Right cardiac atrium (tissue), 5 donors: ENCODE measurements around the gene TP53INP2. TPM values are rescaled to one million over a fixed set of nuclear protein-coding genes. Genes with fewer than 3 reads are reported as not detected.
A peak's percentile ranks its signal among the peaks of the same experiment; 100 is the strongest.

ENCODE experiments used
- ATAC-seq, 2 donors: fragments of 200-7000 bp; cut with Tn5 transposase; one replicate each; pipeline versions ENCODE4 v1.8.0 to v1.9.1; 2020; ENCODE audit warnings: moderate library complexity in 2 of 2, mild to moderate bottlenecking in 1 of 2
- DNase-seq, 3 donors: peaks; one replicate each; pipeline ENCODE4 v3.0.0-alpha.2; 2020
- H3K27ac ChIP-seq: one replicate; pipeline ENCODE4 v1.5.1; 2013; ENCODE audit warnings: mild to moderate bottlenecking, low read length, control low read depth, moderate library complexity
- H3K27me3 ChIP-seq: one replicate; pipeline ENCODE4 v1.6.1; 2013; ENCODE audit not compliant: control insufficient read depth, insufficient read depth
- H3K4me1 ChIP-seq: one replicate; pipeline ENCODE4 v1.6.1; 2013; ENCODE audit warnings: low read length; ENCODE audit not compliant: control insufficient read depth, insufficient read depth
- H3K4me3 ChIP-seq: one replicate; pipeline ENCODE4 v1.5.1; 2013; ENCODE audit warnings: low read length, control low read depth
- H3K9me3 ChIP-seq: one replicate; pipeline ENCODE4 v1.6.1; 2013; ENCODE audit warnings: low read length; ENCODE audit not compliant: control insufficient read depth
- WGBS: extraction: QIAGEN DNeasy Blood & Tissue Kit; methylation state at CpG from one replicate; pipeline ENCODE4 v1.1.7; 2013; 5-methylcytosine and 5-hydroxymethylcytosine counted together
- intact Hi-C, 4 donors: fragments of 100-400 bp; cut with DNase I; formaldehyde crosslinking; loops; one replicate each; pipeline versions ENCODE4 v1.11.0 to v1.14.0; 2022 to 2023
- polyA plus RNA-seq: library from polyadenylated mRNA; stranded (reverse); fragments of 200-250 nt; gene quantifications from one replicate; pipeline ENCODE4 v1.2.3, GENCODE V29; 2013
- total RNA-seq, 4 donors: library from RNA; stranded (reverse); fragmentation: NEBNext Ultra II Directional; extraction: Animal tissue kit (Norgen Biotek cat#: 25700); gene quantifications; one replicate each; pipeline ENCODE4 v1.2.1, GENCODE V29; 2021
- donor health status: healthy with polysubstance abuse.
- donor health status: DM: no; HTN: yes; CAD: no.
- donor health status: DM: no; HTN: no; CAD: no.
- donor health status: DM: no; HTN: yes; CAD: no; lungs with severe emphysema.
- donor health status: DM: yes; HTN: yes; CAD: no.

Gene TP53INP2
- total and polyA plus RNA-seq, 5 donors, result 72.0 to 133 (median 95.7) TPM

GRCh38 chr20:34706302-34706875, 2.2 kb downstream of the TP53INP2 start:
- peak overlapping the region; percentile 76 for H3K4me3 ChIP-seq
- 81% methylated on average over 1 of the region's 1 CpG for WGBS
- DNase-seq, result no peak
- peaks cover 3% of the 10 kb centered on the region for H3K4me1 ChIP-seq
- H3K9me3 ChIP-seq, result no peaks in the 10 kb centered on the region
- H3K27ac ChIP-seq, result peak overlapping the region; percentile 97
- intact Hi-C loops, result loop anchor here in 3 of 4 donors (5.0 to 10.0 kb wide), 3 partner anchors 122 to 169 kb away; no protein-coding TSS in a partner anchor
- no peak for ATAC-seq
- H3K27me3 ChIP-seq, result no peaks in the 10 kb centered on the region

- intact Hi-C loops, result loop anchor here in 3 of 4 donors (5.0 to 10.0 kb wide), 3 partner anchors 122 to 170 kb away; no protein-coding TSS in a partner anchor
- no peak for ATAC-seq
Observed at GRCh38 chr20:34706912-34707784, 3.0 kb downstream of the TP53INP2 start.

GRCh38 chr20:34708621-34709043, 4.5 kb downstream of the TP53INP2 start:
- Histone ChIP-seq H3K4me1 (peaks cover 4% of the 10 kb centered on the region), H3K9me3 (no peaks in the 10 kb centered on the region), H3K4me3 (peak overlapping the region; percentile 19), H3K27me3 (no peaks in the 10 kb centered on the region), H3K27ac (peak overlapping the region; percentile 9)
- ATAC-seq (peak in 1 of 2 donors; percentile 4), DNase-seq (peak; percentile 56 to 83 (median 80))
- intact Hi-C loops, result loop anchor here in 3 of 4 donors (5.0 to 10.0 kb wide), 3 partner anchors 124 to 171 kb away; no protein-coding TSS in a partner anchor
- WGBS, result 7% methylated on average over 22 of the region's 22 CpGs

More at GRCh38 chr20:34706912-34707784, 3.0 kb downstream of the TP53INP2 start:
- H3K4me3 ChIP-seq, result no peak overlapping the region
- no peaks in the 10 kb centered on the region for H3K27me3 ChIP-seq
- peaks cover 3% of the 10 kb centered on the region for H3K4me1 ChIP-seq
- no peaks in the 10 kb centered on the region for H3K9me3 ChIP-seq
- H3K27ac ChIP-seq, result peak overlapping the region; percentile 25
- DNase-seq, result no peak
- WGBS, result 50% methylated on average over 3 of the region's 3 CpGs

- 2% methylated on average over 63 of the region's 64 CpGs for WGBS
- H3K4me3 ChIP-seq, result peak overlapping the region; percentile 19
- intact Hi-C loops, result loop anchor here in 3 of 4 donors (5.0 to 10.0 kb wide), 3 partner anchors 124 to 172 kb away; no protein-coding TSS in a partner anchor
- H3K9me3 ChIP-seq, result no peaks in the 10 kb centered on the region
- peak overlapping the region; percentile 9 for H3K27ac ChIP-seq
- DNase-seq (peak; percentile 88 to 95 (median 94)), ATAC-seq (peak; percentile 78)
- peaks cover 4% of the 10 kb centered on the region for H3K4me1 ChIP-seq
- H3K27me3 ChIP-seq, result no peaks in the 10 kb centered on the region
Observed at GRCh38 chr20:34709044-34709830, 5.1 kb downstream of the TP53INP2 start.

- peak overlapping the region; percentile 19 for H3K4me3 ChIP-seq
- whole genome bisulfite sequencing, result 5% methylated on average over 61 of the region's 61 CpGs
- intact Hi-C loops, result loop anchor here in 3 of 4 donors (5.0 to 10.0 kb wide), 3 partner anchors 125 to 173 kb away; no protein-coding TSS in a partner anchor
- peak; percentile 80 to 93 (median 88) for DNase-seq
- H3K27ac ChIP-seq, result peak overlapping the region; percentile 15
- H3K4me1 ChIP-seq, result peaks cover 4% of the 10 kb centered on the region
- no peaks in the 10 kb centered on the region for H3K27me3 ChIP-seq
- H3K9me3 ChIP-seq, result no peaks in the 10 kb centered on the region
- ATAC-seq, result peak; percentile 62 to 73
Observed at GRCh38 chr20:34709831-34710567, 5.9 kb downstream of the TP53INP2 start.

GRCh38 chr20:34710568-34710839, 6.4 kb downstream of the TP53INP2 start:
- no peak for DNase-seq
- H3K4me1 ChIP-seq, result peaks cover 4% of the 10 kb centered on the region
- no peak overlapping the region for H3K4me3 ChIP-seq
- peak overlapping the region; percentile 15 for H3K27ac ChIP-seq
- intact Hi-C loops, result no loop called here
- H3K27me3 ChIP-seq, result no peaks in the 10 kb centered on the region
- H3K9me3 ChIP-seq, result no peaks in the 10 kb centered on the region
- ATAC-seq, result no peak

GRCh38 chr20:34710861-34711574, 6.9 kb downstream of the TP53INP2 start:
- no peaks in the 10 kb centered on the region for H3K9me3 ChIP-seq
- H3K4me3 ChIP-seq, result no peak overlapping the region
- H3K4me1 ChIP-seq, result peaks cover 4% of the 10 kb centered on the region
- intact Hi-C loops, result no loop called here
- no peak for ATAC-seq
- no peak for DNase-seq
- no peak overlapping the region for H3K27ac ChIP-seq
- 89% methylated on average over 9 of the region's 9 CpGs for WGBS
- H3K27me3 ChIP-seq, result no peaks in the 10 kb centered on the region

GRCh38 chr20:34711813-34712430, 7.8 kb downstream of the TP53INP2 start:
- H3K4me1 ChIP-seq, result peaks cover 4% of the 10 kb centered on the region
- intact Hi-C loops, result no loop called here
- no peak for DNase-seq
- ATAC-seq, result no peak
- WGBS, result 92% methylated on average over 3 of the region's 3 CpGs
- no peak overlapping the region for H3K4me3 ChIP-seq
- H3K9me3 ChIP-seq, result no peaks in the 10 kb centered on the region
- no peaks in the 10 kb centered on the region for H3K27me3 ChIP-seq
- no peak overlapping the region for H3K27ac ChIP-seq

- H3K27ac ChIP-seq, result peak overlapping the region; percentile 77
- no peak for ATAC-seq
- no peak overlapping the region for H3K4me3 ChIP-seq
- no peaks in the 10 kb centered on the region for H3K27me3 ChIP-seq
- H3K9me3 ChIP-seq, result no peaks in the 10 kb centered on the region
- intact Hi-C loops, result no loop called here
- DNase-seq, result no peak
- 72% methylated on average over 5 of the region's 5 CpGs for WGBS
- peaks cover 4% of the 10 kb centered on the region for H3K4me1 ChIP-seq
Observed at GRCh38 chr20:34712525-34713192, 8.5 kb downstream of the TP53INP2 start.
